H7 (cell line): ENCODE results near the gene MYOM1. TPM values are rescaled to one million over a fixed set of nuclear protein-coding genes. Genes with fewer than 3 reads are reported as not detected.

ENCODE experiments used
- DNase-seq: peaks from one replicate; pipeline ENCODE4 v3.0.0; 2012
- H3K27me3 ChIP-seq: 2 replicates; pipeline ENCODE4 v1.6.0; 2011; ENCODE audit warnings: mild to moderate bottlenecking, low read length; ENCODE audit not compliant: control insufficient read depth, insufficient read depth
- H3K36me3 ChIP-seq: replicated peaks from 2 replicates; pipeline ENCODE4 v1.5.1; 2011; ENCODE audit warnings: low read length; ENCODE audit not compliant: control insufficient read depth, insufficient read depth
- H3K4me3 ChIP-seq: 2 replicates; pipeline ENCODE4 v1.5.1; 2011; ENCODE audit warnings: low read depth, mild to moderate bottlenecking, control low read depth, low read length, moderate library complexity; ENCODE audit not compliant: insufficient read depth
- total RNA-seq: library from RNA; depleted of rRNA; stranded (reverse); fragments of >200 nt; shearing (Covaris generic); gene quantifications from 2 replicates; pipeline ENCODE4 v1.2.3, GENCODE V29; 2014

MYOM1 gene
- total RNA-seq, 1 experiment from 2014 or later: 0.14 TPM

GRCh38 chr18:3192752-3193151 is 27.0 kb downstream of the MYOM1 start:
- Histone ChIP-seq H3K4me3 (no peak overlapping the region), H3K27me3 (no peaks in the 10 kb centered on the region), H3K36me3 (no peaks in the 10 kb centered on the region)
- no peak for DNase-seq

GRCh38 chr18:3192286-3192685 is 27.5 kb downstream of the MYOM1 start:
- Histone ChIP-seq H3K36me3 (no peaks in the 10 kb centered on the region), H3K4me3 (no peak overlapping the region), H3K27me3 (no peaks in the 10 kb centered on the region)
- DNase-seq: no peak

GRCh38 chr18:3190610-3191009 is 29.2 kb downstream of the MYOM1 start:
- no peak overlapping the region for H3K4me3 ChIP-seq
- DNase-seq: no peak
- H3K27me3 ChIP-seq: no peaks in the 10 kb centered on the region
- no peaks in the 10 kb centered on the region for H3K36me3 ChIP-seq

GRCh38 chr18:3189884-3190283 is 29.9 kb downstream of the MYOM1 start:
- H3K4me3 ChIP-seq: no peak overlapping the region
- no peaks in the 10 kb centered on the region for H3K36me3 ChIP-seq
- no peaks in the 10 kb centered on the region for H3K27me3 ChIP-seq
- no peak for DNase-seq

- no peaks in the 10 kb centered on the region for H3K27me3 ChIP-seq
- DNase-seq: no peak
These were observed 32.8 kb downstream of the MYOM1 start for GRCh38 chr18:3186678-3187658.

GRCh38 chr18:3184275-3184963 is 35.3 kb downstream of the MYOM1 start:
- Histone ChIP-seq H3K27me3 (no peaks in the 10 kb centered on the region), H3K4me3 (no peak overlapping the region), H3K36me3 (no peaks in the 10 kb centered on the region)
- DNase-seq: no peak

More at GRCh38 chr18:3186678-3187658, 32.8 kb downstream of the MYOM1 start:
- Histone ChIP-seq H3K36me3 (no peaks in the 10 kb centered on the region), H3K4me3 (no peak overlapping the region)

GRCh38 chr18:3183103-3183717 is 36.6 kb downstream of the MYOM1 start:
- H3K27me3 ChIP-seq: no peaks in the 10 kb centered on the region
- H3K4me3 ChIP-seq: no peak overlapping the region
- no peaks in the 10 kb centered on the region for H3K36me3 ChIP-seq
- no peak for DNase-seq

GRCh38 chr18:3180325-3180724 is 39.4 kb downstream of the MYOM1 start:
- H3K36me3 ChIP-seq: no peaks in the 10 kb centered on the region
- DNase-seq: peak; percentile 14

GRCh38 chr18:3179430-3180089 is 40.2 kb downstream of the MYOM1 start:
- DNase-seq: no peak
- Histone ChIP-seq H3K4me3 (no peak overlapping the region), H3K27me3 (no peaks in the 10 kb centered on the region), H3K36me3 (no peaks in the 10 kb centered on the region)

More at GRCh38 chr18:3180325-3180724, 39.4 kb downstream of the MYOM1 start:
- Histone ChIP-seq H3K4me3 (no peak overlapping the region), H3K27me3 (no peaks in the 10 kb centered on the region)

- H3K36me3 ChIP-seq: no peaks in the 10 kb centered on the region
- DNase-seq: no peak
- H3K4me3 ChIP-seq: no peak overlapping the region
- H3K27me3 ChIP-seq: no peaks in the 10 kb centered on the region
These were observed 41.7 kb downstream of the MYOM1 start for GRCh38 chr18:3177902-3178687.

- Histone ChIP-seq H3K4me3 (no peak overlapping the region), H3K27me3 (no peaks in the 10 kb centered on the region), H3K36me3 (no peaks in the 10 kb centered on the region)
- DNase-seq: no peak
These were observed 44.5 kb downstream of the MYOM1 start for GRCh38 chr18:3175195-3175758.

- no peaks in the 10 kb centered on the region for H3K36me3 ChIP-seq
- DNase-seq: no peak
- H3K4me3 ChIP-seq: no peak overlapping the region
- H3K27me3 ChIP-seq: no peaks in the 10 kb centered on the region
These were observed 47.7 kb downstream of the MYOM1 start for GRCh38 chr18:3172097-3172496.

GRCh38 chr18:3171631-3172030 is 48.1 kb downstream of the MYOM1 start:
- Histone ChIP-seq H3K4me3 (no peak overlapping the region), H3K27me3 (no peaks in the 10 kb centered on the region), H3K36me3 (no peaks in the 10 kb centered on the region)
- DNase-seq: no peak
